OCI-LY7 (cell line): ENCODE data around the gene ZNF625. TPM values are rescaled to one million over a fixed set of nuclear protein-coding genes. Genes with fewer than 3 reads are reported as not detected.

Source experiments
- BruUV-seq: library from RNA; stranded (reverse); fragments of 400-500 nt; replicated peaks from 2 replicates; lab custom pipeline; 2021; lab: Mats Ljungman, UMichigan
- CTCF ChIA-PET: fragments of 300-600 bp; sonication (Branson Sonifier 250); formaldehyde crosslinking; loops from one replicate; lab custom pipeline; 2022; ENCODE audit warnings: antibody characterized with exemption; ENCODE audit not compliant: unreplicated experiment; lab: Charles Lee
- POLR2A ChIA-PET: fragments of 300-600 bp; sonication (Branson Sonifier 250); formaldehyde crosslinking; loops from one replicate; lab custom pipeline; 2022; ENCODE audit warnings: antibody characterized with exemption; lab: Charles Lee
- DNase-seq: peaks from one replicate; pipeline ENCODE4 v3.0.0-alpha.2; 2015; ENCODE audit warnings: low spot score
- H2AFZ ChIP-seq: fragments of 200-600 bp; sonication (generic), shearing (Covaris generic); 2 replicates; pipeline ENCODE4 v1.6.1; 2014; ENCODE audit warnings: mild to moderate bottlenecking, antibody characterized with exemption, low read length, moderate library complexity
- H3K27ac ChIP-seq: fragments of 200-600 bp; sonication (generic); 2 replicates; pipeline ENCODE4 v1.5.1; 2014; ENCODE audit warnings: mixed run types, low read depth, mild to moderate bottlenecking, moderate library complexity, low read length, inconsistent platforms; ENCODE audit not compliant: poor library complexity, severe bottlenecking
- H3K36me3 ChIP-seq: fragments of 200-600 bp; sonication (generic); 2 replicates; pipeline ENCODE4 v1.6.1; 2014; ENCODE audit warnings: mild to moderate bottlenecking, antibody characterized with exemption, low read length, moderate library complexity, mixed read lengths; ENCODE audit not compliant: insufficient read depth
- H3K4me1 ChIP-seq: fragments of 200-600 bp; sonication (generic); 2 replicates; pipeline ENCODE4 v1.5.1; 2014; ENCODE audit warnings: mild to moderate bottlenecking, low read length; ENCODE audit not compliant: insufficient read depth, poor library complexity, severe bottlenecking
- H3K4me2 ChIP-seq: fragments of 200-600 bp; sonication (generic); 2 replicates; pipeline ENCODE4 v1.6.1; 2014; ENCODE audit warnings: mild to moderate bottlenecking, low read length
- H3K4me3 ChIP-seq: fragments of 200-600 bp; sonication (generic); 2 replicates; pipeline ENCODE4 v1.5.1; 2014; ENCODE audit warnings: mild to moderate bottlenecking, low read depth, low read length; ENCODE audit not compliant: poor library complexity, severe bottlenecking
- H3K79me2 ChIP-seq: fragments of 200-600 bp; sonication (generic); 2 replicates; pipeline ENCODE4 v1.6.1; 2016; ENCODE audit warnings: low read depth, mild to moderate bottlenecking, low read length, moderate library complexity, mixed read lengths; ENCODE audit not compliant: insufficient read depth
- H3K9me2 ChIP-seq: fragments of 200-600 bp; sonication (generic); 2 replicates; pipeline ENCODE4 v1.6.1; 2016; ENCODE audit warnings: mild to moderate bottlenecking, low read length, mixed read lengths; ENCODE audit not compliant: insufficient read depth
- H3K9me3 ChIP-seq: fragments of 200-600 bp; sonication (generic); 2 replicates; pipeline ENCODE4 v1.6.1; 2014; ENCODE audit warnings: mild to moderate bottlenecking, mixed run types, low read length, mixed read lengths
- H4K20me1 ChIP-seq: fragments of 200-600 bp; sonication (generic); 2 replicates; pipeline ENCODE4 v1.6.1; 2014; ENCODE audit warnings: mild to moderate bottlenecking, antibody characterized with exemption, low read length, moderate library complexity, mixed read lengths; ENCODE audit not compliant: insufficient read depth
- EZH2phosphoT487 ChIP-seq: fragments of 200-600 bp; sonication (generic); IDR thresholded peaks from 2 replicates; pipeline ENCODE4 v1.6.1; 2018; ENCODE audit warnings: low read depth, borderline replicate concordance, mild to moderate bottlenecking, mixed run types, antibody characterized with exemption, low read length, moderate library complexity, mixed read lengths
- intact Hi-C: fragments of 100-400 bp; cut with micrococcal nuclease; formaldehyde crosslinking; loops from one replicate; pipeline ENCODE4 v1.10.0; 2022; ENCODE audit not compliant: unreplicated experiment
- total RNA-seq, 2 experiments: library from RNA; depleted of rRNA in 1 of 2; stranded (reverse); fragments of >200 nt in 1 of 2; shearing (Covaris generic) in 1 of 2; gene quantifications; 2 replicates each; pipeline ENCODE4 v1.2.3, GENCODE V29; 2014 to 2022
- TF ChIP-seq, protein P1 (sequence below): fragments of 200-600 bp; sonication (generic); conservative IDR thresholded peaks from 2 replicates; pipeline ENCODE4 v1.5.1; 2014; ENCODE audit warnings: mild to moderate bottlenecking, antibody characterized with exemption, low read length, moderate library complexity, mixed read lengths

ZNF625 gene
- total RNA-seq, 2 experiments from 2014 or later = 7.8 to 9.2 TPM

DNA sequence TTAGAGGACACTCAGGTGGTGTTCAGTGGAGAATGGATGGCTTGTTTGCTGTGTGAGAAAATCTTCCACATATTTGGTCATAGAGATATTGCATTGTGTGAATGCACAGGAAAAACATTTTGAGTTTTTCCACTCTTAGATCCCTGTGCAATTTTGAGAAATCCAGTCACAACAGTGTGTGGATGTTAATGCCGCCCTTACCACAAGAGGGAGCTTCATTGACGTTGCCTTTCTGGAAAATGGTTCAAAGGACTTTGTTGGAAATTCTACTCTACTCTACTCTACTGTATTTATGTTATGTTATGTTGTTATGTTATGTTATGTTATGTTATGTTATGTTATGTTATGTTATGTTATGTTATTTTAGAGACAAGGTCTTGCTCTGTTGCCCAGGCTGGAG lies 29.8 kb downstream of the ZNF625 start:
- TF ChIP-seq, protein P1, sequence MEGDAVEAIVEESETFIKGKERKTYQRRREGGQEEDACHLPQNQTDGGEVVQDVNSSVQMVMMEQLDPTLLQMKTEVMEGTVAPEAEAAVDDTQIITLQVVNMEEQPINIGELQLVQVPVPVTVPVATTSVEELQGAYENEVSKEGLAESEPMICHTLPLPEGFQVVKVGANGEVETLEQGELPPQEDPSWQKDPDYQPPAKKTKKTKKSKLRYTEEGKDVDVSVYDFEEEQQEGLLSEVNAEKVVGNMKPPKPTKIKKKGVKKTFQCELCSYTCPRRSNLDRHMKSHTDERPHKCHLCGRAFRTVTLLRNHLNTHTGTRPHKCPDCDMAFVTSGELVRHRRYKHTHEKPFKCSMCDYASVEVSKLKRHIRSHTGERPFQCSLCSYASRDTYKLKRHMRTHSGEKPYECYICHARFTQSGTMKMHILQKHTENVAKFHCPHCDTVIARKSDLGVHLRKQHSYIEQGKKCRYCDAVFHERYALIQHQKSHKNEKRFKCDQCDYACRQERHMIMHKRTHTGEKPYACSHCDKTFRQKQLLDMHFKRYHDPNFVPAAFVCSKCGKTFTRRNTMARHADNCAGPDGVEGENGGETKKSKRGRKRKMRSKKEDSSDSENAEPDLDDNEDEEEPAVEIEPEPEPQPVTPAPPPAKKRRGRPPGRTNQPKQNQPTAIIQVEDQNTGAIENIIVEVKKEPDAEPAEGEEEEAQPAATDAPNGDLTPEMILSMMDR = peak; percentile 83
- no peak for TF ChIP-seq EZH2phosphoT487
- 0 out of 2 replicates have a peak, but pooled peaks cover 5% of the 10 kb centered on the region for H3K36me3 ChIP-seq
- H3K27ac ChIP-seq = no peak overlapping the region
- H3K9me2 ChIP-seq = no peaks in the 10 kb centered on the region
- H3K79me2 ChIP-seq = no peaks in the 10 kb centered on the region
- no peaks in the 10 kb centered on the region for H4K20me1 ChIP-seq
- ChIA-PET POLR2A (no interaction called here), CTCF (no interaction called here)
- no peaks in the 10 kb centered on the region for H3K4me1 ChIP-seq
- DNase-seq = peak; percentile 41
- no peak overlapping the region for H3K4me3 ChIP-seq
- H2AFZ ChIP-seq = no peak overlapping the region
- no peak overlapping the region for H3K4me2 ChIP-seq
- BruUV-seq = no TSS peak
- H3K9me3 ChIP-seq = no peaks in the 10 kb centered on the region
- intact Hi-C loops = no loop called here

DNA sequence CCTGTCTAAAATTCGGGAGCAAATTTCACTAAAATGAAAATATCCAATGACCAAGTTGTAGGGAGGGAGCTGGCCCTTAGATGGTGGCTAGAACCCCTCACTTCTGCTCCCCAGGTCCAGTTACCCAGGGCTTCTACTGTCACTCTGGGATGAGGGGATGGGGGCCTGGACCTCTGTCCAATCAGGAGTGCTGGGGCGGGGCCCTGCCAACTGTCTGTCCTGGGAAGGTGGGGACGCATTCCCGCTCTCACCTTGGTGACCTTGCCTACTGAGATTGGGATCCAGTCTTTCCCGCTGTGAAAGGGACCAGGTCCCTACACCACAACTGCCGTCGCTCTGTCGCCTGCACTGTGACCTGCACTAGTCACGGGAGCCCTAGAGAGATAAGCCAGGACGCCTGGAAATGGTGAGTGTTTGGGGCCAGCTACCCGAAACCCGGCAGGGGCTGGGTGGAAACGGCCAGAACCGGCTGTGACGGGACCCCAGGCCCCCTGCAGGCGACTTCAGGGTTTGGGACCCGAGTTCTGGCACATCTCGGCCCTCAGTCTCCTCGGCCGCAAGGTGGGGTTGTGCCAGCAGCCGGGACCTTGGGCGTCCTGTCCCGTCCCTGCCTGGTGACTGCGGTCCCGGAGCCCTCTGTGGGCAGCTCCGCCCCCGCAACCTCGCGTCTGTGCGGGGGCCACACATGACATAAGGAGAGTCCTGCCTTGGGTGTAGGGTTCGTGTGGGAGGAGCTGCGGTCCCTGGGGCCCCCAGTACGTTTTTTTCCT lies 39.1 kb downstream of the ZNF625 start:
- H3K9me3 ChIP-seq = no peaks in the 10 kb centered on the region
- intact Hi-C loops = no loop called here
- no peaks in the 10 kb centered on the region for H4K20me1 ChIP-seq
- ChIA-PET POLR2A (no interaction called here), CTCF (no interaction called here)
- H2AFZ ChIP-seq = no peak overlapping the region
- H3K79me2 ChIP-seq = no peaks in the 10 kb centered on the region
- H3K4me1 ChIP-seq = no peaks in the 10 kb centered on the region
- no peak overlapping the region for H3K4me3 ChIP-seq
- no peak for DNase-seq
- H3K27ac ChIP-seq = no peak overlapping the region
- H3K36me3 ChIP-seq = no peaks in the 10 kb centered on the region
- H3K9me2 ChIP-seq = no peaks in the 10 kb centered on the region
- H3K4me2 ChIP-seq = no peak overlapping the region
- BruUV-seq = no TSS peak
- TF ChIP-seq, protein P1 = no peak
- no peak for TF ChIP-seq EZH2phosphoT487

DNA sequence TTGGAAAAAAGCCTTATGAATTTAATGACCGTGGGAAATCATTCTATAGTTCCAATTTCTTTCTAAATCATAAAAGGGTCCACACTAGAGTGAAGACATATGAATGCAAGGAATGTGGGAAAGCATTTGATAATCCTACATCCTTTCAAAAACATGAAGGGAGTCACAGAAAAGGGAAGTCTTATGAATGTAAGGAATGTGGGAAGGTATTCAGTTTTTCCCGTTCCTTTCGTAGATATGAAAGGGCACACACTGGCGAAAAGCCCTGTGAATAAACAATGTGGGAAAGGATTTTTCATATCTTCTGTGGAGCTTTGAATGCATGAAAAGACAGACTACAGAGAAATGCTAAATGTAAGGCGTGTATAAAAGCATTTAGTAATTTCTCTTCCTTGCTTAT lies 43.4 kb downstream of the ZNF625 start:
- Histone ChIP-seq H3K9me3 (no peaks in the 10 kb centered on the region), H3K79me2 (no peaks in the 10 kb centered on the region), H4K20me1 (no peaks in the 10 kb centered on the region), H3K27ac (no peak overlapping the region), H3K4me3 (no peak overlapping the region), H3K4me2 (no peak overlapping the region), H3K9me2 (no peaks in the 10 kb centered on the region), H2AFZ (no peak overlapping the region), H3K36me3 (no peaks in the 10 kb centered on the region), H3K4me1 (no peaks in the 10 kb centered on the region)
- BruUV-seq = no TSS peak
- ChIA-PET POLR2A (no interaction called here), CTCF (no interaction called here)
- no peak for DNase-seq
- no peak for TF ChIP-seq EZH2phosphoT487
- TF ChIP-seq, protein P1 = no peak
- intact Hi-C loops = no loop called here
